NCI-H345 (cell line): ENCODE data around the gene DCC.

Experiments used
- DNase-seq: peaks from one replicate; lab custom pipeline; 2025; lab: John Stamatoyannopoulos, UW

DCC gene

DNA sequence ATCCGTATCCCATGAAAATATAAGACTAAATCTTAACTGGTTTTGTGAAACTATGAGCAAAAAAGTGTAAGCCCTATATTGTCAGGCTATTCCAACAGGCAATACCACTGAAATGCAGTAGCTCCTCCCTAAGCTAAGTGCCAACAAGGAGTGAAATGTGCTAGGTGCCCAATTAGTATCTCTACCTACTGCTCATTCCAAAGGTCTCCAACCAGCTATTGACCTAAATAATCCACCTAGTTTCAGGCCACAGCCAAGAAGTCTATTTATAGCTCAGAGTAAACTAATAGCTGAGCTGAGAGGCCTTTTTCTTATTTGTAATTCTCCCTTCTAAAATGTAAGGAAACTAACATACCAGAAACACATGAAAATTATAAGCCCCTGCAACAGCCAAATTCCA, 482.2 kb downstream of the DCC start:
- no peak for DNase-seq

GRCh38 chr18:52824126-52824525, 484.1 kb downstream of the DCC start:
- DNase-seq = no peak

GRCh38 chr18:52826994-52827393, 487.0 kb downstream of the DCC start:
- DNase-seq = no peak

- DNase-seq = no peak
These were observed 489.3 kb downstream of the DCC start for GRCh38 chr18:52829320-52829719.

- no peak for DNase-seq
These were observed 489.9 kb downstream of the DCC start for GRCh38 chr18:52829876-52830405.

- no peak for DNase-seq
These were observed 504.3 kb downstream of the DCC start for GRCh38 chr18:52844323-52844722.

DNA sequence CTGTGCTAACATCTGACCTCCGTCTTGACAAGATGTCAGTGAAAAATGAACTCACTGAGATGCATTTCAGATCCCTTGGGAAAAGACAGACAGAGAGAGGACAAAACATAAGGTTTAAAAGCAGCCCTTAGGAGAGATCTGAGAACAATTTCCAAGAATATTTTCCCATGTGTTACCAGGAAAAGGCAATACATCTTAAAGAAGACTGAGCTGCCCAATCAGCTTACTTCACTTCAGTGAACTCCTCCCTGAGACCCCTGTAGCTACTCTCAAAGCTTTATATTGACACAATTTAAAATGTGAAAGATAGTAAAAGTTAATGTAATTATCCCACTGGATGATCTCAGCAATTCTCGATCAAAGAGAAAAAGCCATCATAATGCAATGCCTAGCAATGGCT, 505.0 kb downstream of the DCC start:
- DNase-seq = no peak

DNA sequence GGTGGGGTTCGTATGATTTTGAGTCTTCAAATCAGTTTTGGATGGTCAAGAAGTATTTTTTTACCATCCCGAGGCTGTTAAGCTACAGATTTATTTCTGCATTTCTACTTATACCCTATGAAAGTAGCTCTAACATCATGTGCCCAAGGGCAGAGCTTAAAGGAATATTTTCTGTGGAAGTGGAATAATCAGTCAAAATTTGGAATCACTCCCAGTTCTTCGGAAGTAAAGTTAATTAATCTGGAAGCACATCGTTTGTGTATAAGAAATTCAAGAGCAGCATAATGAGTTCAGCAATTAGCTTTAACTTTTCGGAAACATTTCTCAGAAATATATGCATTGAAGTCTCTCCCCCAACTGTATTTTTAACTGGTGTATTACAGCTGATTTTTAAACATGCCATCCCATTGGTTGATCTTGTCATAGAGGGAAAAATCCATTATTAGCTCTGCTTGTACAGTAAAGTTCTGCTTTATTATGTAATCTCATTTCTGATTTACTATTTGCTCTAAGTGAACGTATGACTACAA, 510.1 kb downstream of the DCC start:
- DNase-seq = no peak

DNA sequence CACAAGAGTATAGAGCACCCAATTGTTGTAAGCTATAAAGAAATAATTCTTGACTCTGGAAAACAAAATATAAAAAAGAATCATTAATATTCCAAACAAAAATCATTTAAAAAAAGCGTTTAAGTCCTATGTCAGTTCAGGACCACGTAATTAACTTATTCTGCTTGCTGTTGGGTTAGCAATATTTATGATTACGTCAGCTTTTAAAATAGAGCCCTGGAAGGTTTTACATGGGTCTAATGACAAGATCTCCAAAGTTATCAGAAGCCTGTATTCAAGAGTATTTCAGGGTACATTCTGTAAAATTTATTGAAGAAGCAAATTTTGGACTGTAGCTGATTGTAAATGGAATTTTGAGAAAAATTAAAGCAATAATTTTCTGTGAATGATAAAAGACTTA, 521.6 kb downstream of the DCC start:
- no peak for DNase-seq

DNA sequence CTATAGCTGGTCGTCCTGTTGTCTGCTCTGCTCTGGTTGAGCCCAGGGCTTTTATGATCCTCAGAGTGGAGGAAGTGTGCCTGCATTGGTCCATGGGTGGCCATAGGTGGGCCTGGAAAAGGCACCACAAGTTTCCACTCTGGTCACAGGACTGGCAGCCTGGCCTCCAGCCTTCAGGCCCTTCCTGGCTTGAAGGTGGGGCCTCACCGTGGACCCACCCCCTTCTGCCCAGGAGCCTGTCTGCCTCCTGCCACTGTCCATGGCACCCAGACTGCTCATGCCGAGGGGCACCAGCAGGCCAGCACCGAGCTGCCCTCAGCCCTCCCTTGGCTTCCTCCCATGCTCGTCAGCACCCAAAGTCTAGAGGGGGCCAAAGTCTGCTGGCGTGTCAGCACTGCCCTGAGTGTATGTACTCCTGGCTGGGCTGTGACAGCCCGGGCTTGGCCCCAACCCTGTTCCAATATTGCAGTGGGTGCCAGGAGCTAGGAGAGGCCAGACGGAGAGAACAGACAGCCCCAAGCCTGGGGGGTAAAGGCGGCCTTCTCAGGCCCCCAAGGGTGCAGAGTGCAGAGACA, 529.4 kb downstream of the DCC start:
- DNase-seq = no peak

DNA sequence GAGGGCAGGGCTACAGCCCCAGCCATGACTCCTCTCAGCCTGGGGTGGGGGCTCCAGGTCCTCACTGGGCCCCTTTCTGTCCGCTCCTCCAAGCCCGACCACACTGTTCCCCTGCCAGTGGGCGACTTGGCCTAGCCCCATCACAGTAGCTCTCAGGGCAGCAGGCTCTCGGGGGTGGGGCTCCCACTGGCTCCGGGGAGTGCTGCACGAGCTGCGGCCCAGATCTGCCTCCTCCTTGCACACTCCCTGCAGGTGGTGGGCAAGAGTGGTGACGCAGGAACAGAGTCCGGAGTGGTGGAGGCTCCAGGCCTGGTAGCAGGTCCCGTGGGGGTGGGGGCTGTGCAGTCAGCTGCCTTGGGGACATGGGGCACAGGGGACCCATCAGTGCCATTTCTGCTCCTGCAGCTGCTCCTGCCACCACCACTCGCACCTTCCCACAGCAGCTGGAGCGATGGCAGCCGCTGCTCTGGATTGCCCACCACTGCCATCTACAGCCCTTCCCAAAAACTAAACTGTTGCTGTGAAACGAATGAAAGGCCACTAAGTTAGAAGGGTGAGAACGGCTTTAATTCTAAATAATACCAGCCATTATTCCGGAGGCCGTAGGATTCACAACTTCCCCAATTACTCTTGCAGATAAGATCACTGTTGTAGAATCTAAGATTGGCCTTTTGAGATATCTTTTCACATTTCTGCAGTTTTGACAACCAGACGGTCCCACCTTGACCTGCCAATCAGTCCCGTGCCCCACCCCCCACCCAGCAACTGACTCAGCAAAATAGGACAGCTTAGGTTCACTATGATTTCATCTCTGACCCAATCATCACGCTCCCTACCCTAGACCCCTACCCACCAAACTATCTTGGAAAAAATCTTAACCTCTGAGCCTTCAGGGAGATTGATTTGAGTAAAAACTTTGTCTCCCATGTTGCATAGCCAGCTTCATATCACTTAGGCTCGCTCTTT, 530.2 kb downstream of the DCC start:
- DNase-seq = peak; percentile 8

GRCh38 chr18:52874774-52875173, 534.8 kb downstream of the DCC start:
- DNase-seq = no peak

GRCh38 chr18:52875725-52876124, 535.7 kb downstream of the DCC start:
- DNase-seq = no peak

DNA sequence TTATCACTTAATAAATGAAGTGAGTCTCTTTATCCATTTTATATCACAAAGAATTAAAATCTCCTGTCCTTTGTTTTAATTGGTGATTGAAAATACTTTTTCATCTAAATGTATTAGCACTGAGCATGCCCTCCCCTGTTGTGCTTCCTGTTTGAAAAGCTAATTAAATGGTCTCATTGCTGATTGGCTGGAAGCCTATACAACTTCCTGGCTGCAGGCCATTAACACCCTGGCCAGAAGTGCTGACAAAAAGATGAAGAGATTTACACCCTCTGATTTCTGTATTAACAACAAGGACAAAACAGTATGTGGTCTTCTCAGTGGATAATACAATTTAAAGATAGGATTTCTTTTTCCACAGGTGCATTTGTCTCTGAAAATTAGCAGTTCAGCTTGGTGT, 548.0 kb downstream of the DCC start:
- no peak for DNase-seq

DNA sequence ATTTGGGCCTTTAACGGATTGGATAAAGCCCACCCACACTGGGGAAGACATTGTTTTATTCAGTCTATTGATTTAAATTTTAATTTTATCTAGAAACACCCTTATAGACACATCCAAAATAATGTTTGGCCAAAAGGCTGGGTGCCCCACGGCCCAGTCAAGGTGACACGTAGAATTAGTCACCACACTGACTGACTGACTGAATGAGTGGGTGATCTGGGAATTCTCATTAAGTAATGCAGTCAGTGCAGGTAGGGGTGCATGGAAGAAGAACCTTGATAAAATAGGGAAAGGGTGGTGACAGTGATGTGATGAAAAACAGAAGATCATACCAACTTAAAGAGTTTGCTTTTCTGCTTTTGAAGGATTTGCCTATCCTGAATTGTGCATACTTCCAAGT, 554.8 kb downstream of the DCC start:
- no peak for DNase-seq

GRCh38 chr18:52897611-52898484, 557.9 kb downstream of the DCC start:
- DNase-seq = no peak

GRCh38 chr18:52898485-52899058, 558.6 kb downstream of the DCC start:
- no peak for DNase-seq

DNA sequence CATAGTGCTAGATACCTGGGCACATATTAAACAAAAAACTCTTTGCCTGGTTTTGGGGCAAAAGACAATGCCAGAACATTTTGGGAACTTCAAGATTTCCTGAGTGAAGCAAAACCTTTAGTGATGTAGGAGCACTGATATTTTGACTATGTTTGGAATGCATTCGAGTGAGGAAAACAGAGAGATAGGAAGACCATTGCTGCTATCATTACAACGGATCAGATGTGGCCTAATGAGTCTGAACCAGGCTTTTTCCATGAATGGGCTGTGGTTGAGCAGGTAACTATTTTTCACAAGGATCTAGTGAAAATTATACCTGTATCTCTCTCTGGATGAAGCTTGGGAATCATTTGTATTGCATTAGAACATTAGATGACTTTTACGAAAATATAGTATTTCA, 562.2 kb downstream of the DCC start:
- DNase-seq = no peak

DNA sequence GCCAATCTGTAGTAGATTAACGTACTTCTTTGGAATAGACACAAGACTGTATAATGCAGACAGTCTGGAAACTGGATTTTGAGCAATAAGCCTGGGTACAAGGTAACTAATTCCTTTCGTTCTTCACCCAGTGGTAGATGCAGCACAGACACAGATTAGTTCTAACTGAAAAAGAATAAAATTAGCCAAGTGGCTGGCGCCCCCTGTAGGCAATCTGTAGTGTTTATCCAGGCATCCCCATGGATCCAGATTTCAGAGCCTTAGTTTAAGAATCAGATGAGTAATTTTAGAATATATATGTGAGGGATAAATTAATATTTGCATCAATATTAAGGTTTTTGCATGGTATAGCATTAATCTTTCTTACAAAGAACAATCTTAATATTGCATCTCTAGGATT, 563.9 kb downstream of the DCC start:
- peak; percentile 26 for DNase-seq

GRCh38 chr18:52907543-52908308, 567.7 kb downstream of the DCC start:
- DNase-seq = no peak

DNA sequence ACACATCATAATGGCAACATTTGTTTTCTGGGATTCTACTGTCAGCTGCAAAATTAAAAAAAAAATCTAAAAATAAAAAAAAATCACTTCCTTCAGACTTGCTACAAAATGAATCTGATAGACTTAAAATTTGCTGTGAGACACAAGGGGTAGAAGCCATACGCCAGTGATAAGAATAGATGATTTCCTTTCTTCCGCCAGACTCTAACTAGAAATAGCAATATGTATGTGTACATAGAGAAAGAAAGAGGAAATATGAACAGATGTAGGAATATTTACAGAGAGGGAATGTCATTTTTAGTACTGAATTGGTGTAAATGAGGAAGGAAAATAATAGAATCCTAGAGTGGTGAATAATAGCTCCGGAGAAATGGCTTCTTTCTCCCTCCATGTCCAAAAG, 574.2 kb downstream of the DCC start:
- DNase-seq = no peak
